GM18508 (cell line): ENCODE data around the gene TTLL13.
"Not testable (repeated sequence)": the region's sequence is repeated elsewhere in the genome, so short reads cannot be mapped to it uniquely, and the experiment has no call there.

ENCODE experiments used
- ATAC-seq: cut with Tn5 transposase; IDR thresholded peaks from one replicate; pipeline ENCODE4 v1.9.1; 2021; ENCODE audit warnings: moderate number of reproducible peaks; ENCODE audit not compliant: insufficient read depth, unreplicated experiment

TTLL13 gene

GRCh38 chr15:90280743-90281142 lies 31.4 kb downstream of the TTLL13 start:
- not testable (repeated sequence) for ATAC-seq

GRCh38 chr15:90281637-90282036 lies 32.3 kb downstream of the TTLL13 start:
- ATAC-seq: not testable (repeated sequence)

GRCh38 chr15:90286678-90287077 lies 37.3 kb downstream of the TTLL13 start:
- no peak for ATAC-seq

- ATAC-seq: no peak
These were observed 37.7 kb downstream of the TTLL13 start for GRCh38 chr15:90287101-90287500.

GRCh38 chr15:90287946-90288345 lies 38.6 kb downstream of the TTLL13 start:
- no peak for ATAC-seq

- no peak for ATAC-seq
These were observed 42.5 kb downstream of the TTLL13 start for GRCh38 chr15:90291679-90292356.

- not testable (repeated sequence) for ATAC-seq
These were observed 43.9 kb downstream of the TTLL13 start for GRCh38 chr15:90293040-90293810.

- ATAC-seq: no peak
These were observed 44.8 kb downstream of the TTLL13 start for GRCh38 chr15:90294159-90294558.

- ATAC-seq: no peak
These were observed 45.4 kb downstream of the TTLL13 start for GRCh38 chr15:90294601-90295269.

GRCh38 chr15:90295270-90295648 lies 45.9 kb downstream of the TTLL13 start:
- no peak for ATAC-seq

- ATAC-seq: not testable (repeated sequence)
These were observed 47.0 kb downstream of the TTLL13 start for GRCh38 chr15:90296316-90296884.

- ATAC-seq: no peak
These were observed 47.7 kb downstream of the TTLL13 start for GRCh38 chr15:90297021-90297420.

GRCh38 chr15:90300541-90300940 lies 51.2 kb downstream of the TTLL13 start:
- ATAC-seq: no peak

GRCh38 chr15:90300988-90301706 lies 51.8 kb downstream of the TTLL13 start:
- ATAC-seq: no peak

GRCh38 chr15:90301707-90302300 lies 52.4 kb downstream of the TTLL13 start:
- no peak for ATAC-seq

- not testable (repeated sequence) for ATAC-seq
These were observed 56.0 kb downstream of the TTLL13 start for GRCh38 chr15:90305355-90305754.

- no peak for ATAC-seq
These were observed 56.6 kb downstream of the TTLL13 start for GRCh38 chr15:90305932-90306331.

- peak; percentile 63 for ATAC-seq
These were observed 57.2 kb downstream of the TTLL13 start for GRCh38 chr15:90306560-90306959.

- no peak for ATAC-seq
These were observed 58.3 kb downstream of the TTLL13 start for GRCh38 chr15:90307661-90308060.

GRCh38 chr15:90309020-90309419 lies 59.7 kb downstream of the TTLL13 start:
- ATAC-seq: no peak
